Measurements from ENCODE around the gene YPEL1. TPM values are rescaled to one million over a fixed set of nuclear protein-coding genes. Genes with fewer than 3 reads are reported as not detected.

Gene YPEL1
- total and polyA plus RNA-seq, 11 donors, result 2.5 to 10.0 (median 7.3) TPM

GRCh38 chr22:21691816-21692215 is 43.8 kb downstream of the YPEL1 start:
- ATAC-seq, result no peak
- H3K36me3 ChIP-seq, result peaks cover 0 to 89% (median 74%) of the 10 kb centered on the region in 9 donors
- DNase-seq, result no peak

GRCh38 chr22:21690401-21690801 is 45.2 kb downstream of the YPEL1 start:
- no peaks in the 10 kb centered on the region for H3K9me3 ChIP-seq
- H3K27ac ChIP-seq, result peak overlapping the region in 2 of 12 donors; percentile 4 to 27
- no peak overlapping the region for H3K4me3 ChIP-seq
- intact Hi-C loops (cut with DNase I), result no loop called here
- DNase-seq (no peak), ATAC-seq (no peak)
- H3K27me3 ChIP-seq, result no peaks in the 10 kb centered on the region
- peaks cover 0 to 87% (median 75%) of the 10 kb centered on the region in 9 donors for H3K36me3 ChIP-seq
- H3K4me1 ChIP-seq, result peaks cover 0 to 5% (median 0%) of the 10 kb centered on the region in 12 donors
- 49 to 65% (median 61%) methylated on average over 5 of the region's 5 CpGs for WGBS, 4 donors
- TF ChIP-seq CTCF (IDR thresholded peaks at IDR 0.05) (no peak), POLR2A (IDR thresholded peaks at IDR 0.05) (no peak)

More at GRCh38 chr22:21691816-21692215, 43.8 kb downstream of the YPEL1 start:
- intact Hi-C loops (cut with DNase I), result no loop called here
- TF ChIP-seq CTCF (IDR thresholded peaks at IDR 0.05) (no peak), POLR2A (IDR thresholded peaks at IDR 0.05) (no peak)
- Histone ChIP-seq H3K9me3 (no peaks in the 10 kb centered on the region), H3K27me3 (no peaks in the 10 kb centered on the region), H3K4me1 (peaks cover 0 to 5% (median 0%) of the 10 kb centered on the region in 12 donors), H3K27ac (no peak overlapping the region), H3K4me3 (no peak overlapping the region)
- 77 to 86% (median 82%) methylated on average over 16 of the region's 16 CpGs for WGBS, 4 donors

GRCh38 chr22:21688706-21689381 is 46.8 kb downstream of the YPEL1 start:
- no peak for DNase-seq
- H3K9me3 ChIP-seq, result no peaks in the 10 kb centered on the region

More at GRCh38 chr22:21688706-21689381, 46.8 kb downstream of the YPEL1 start:
- Histone ChIP-seq H3K27ac (no peak overlapping the region), H3K27me3 (no peaks in the 10 kb centered on the region), H3K4me1 (peaks cover 0 to 5% (median 0%) of the 10 kb centered on the region in 12 donors), H3K36me3 (peaks cover 0 to 89% (median 80%) of the 10 kb centered on the region in 9 donors), H3K4me3 (no peak overlapping the region)
- no peak for TF ChIP-seq CTCF (IDR thresholded peaks at IDR 0.05)
- no peak for TF ChIP-seq POLR2A (IDR thresholded peaks at IDR 0.05)
- intact Hi-C loops (cut with DNase I), result no loop called here
- whole genome bisulfite sequencing, 4 donors, result 91 to 93% (median 92%) methylated on average over 18 to 20 of the region's 20 CpGs
- no peak for ATAC-seq

Data from heart left ventricle (tissue), 16 donors.